Activated CD4-positive, alpha-beta T cell treated with anti-CD3 and anti-CD28 coated beads, Interleukin-2, amount 50 U/mL, for 24 hours (primary cell): ENCODE data around the gene SHISA9.

Experiments
- DNase-seq, 2 donors: peaks; one replicate each; pipeline ENCODE4 v3.0.0-alpha.2; 2020; ENCODE audit warnings: low read depth in 1 of 2, low spot score in 1 of 2

The SHISA9 gene

DNA sequence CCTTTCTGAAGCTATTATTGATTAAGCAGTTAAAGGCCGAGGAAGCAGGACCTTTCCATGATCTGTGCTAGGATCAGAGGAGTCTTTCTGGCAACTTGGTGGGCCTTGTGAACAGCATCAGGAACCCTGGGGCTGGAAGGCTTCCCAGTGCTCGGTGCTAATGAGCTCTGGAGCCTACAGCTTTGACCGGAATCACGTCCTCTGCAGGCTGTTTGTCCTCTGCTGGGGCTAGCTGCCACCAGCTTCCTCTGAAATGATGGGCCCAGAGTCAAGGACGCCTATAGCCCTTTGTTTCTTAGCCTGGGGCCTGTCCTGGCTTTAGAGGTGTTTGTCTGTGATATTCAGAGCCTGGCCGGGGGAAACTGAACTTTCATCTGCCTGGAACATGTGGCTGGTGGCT is 111.6 kb downstream of the SHISA9 start:
- DNase-seq: no peak

DNA sequence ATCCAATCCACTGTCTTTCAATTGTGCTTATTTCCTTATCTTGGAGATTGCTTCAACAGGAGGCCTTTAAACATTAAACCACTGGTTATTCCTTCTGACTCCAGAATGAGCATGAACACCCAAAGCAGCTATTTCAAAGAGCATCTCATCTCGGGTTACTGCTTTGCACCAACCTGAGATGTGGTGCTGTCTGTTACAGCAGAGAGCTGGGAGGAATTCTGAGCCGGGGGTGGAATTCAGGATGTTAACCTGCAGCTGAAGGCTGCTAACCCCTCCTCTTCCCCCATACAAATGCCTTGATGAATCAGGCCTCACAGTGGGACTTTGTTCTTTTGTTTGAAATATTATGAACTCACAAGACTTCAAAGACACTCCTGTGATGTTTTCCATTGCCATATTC is 113.1 kb downstream of the SHISA9 start:
- DNase-seq: no peak

DNA sequence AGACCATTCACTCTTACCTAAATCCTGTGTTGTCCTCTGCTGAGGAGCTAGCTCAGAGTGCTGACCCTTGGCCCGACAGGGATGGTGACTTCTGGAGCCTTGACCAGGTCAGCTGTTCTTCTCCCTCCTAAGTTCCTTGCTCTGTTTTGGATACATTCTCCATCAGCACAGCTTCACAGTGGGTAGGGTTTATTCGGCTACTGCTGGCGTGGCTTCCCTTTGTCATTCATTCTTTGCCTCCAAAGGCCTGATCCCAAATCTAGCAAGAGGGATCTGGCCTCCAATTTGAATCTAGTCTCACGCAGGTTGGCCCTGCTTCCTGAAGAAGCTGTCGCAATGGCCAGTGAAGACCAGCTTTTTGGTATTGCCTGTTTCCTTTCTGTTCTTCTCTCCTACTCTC is 116.6 kb downstream of the SHISA9 start:
- no peak for DNase-seq

DNA sequence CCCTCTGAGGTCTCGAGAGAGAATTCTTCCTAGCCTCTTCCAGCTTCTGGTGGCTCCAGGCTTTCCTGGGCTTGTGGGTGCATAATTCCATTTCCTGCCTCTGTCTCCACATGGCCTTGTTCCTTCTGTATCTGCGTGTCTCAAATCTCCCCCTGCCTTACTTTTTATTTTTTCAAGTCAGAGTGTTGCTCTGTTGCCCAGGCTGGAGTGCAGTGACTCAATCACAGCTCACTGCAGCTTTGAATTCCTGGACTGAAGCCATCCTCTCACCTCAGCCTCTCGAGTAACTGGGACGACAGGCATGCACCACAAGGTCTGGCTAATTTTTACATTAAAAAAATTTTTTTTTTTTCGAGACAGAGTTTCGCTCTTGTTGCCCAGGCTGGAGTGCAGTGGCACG is 120.6 kb downstream of the SHISA9 start:
- DNase-seq: no peak

DNA sequence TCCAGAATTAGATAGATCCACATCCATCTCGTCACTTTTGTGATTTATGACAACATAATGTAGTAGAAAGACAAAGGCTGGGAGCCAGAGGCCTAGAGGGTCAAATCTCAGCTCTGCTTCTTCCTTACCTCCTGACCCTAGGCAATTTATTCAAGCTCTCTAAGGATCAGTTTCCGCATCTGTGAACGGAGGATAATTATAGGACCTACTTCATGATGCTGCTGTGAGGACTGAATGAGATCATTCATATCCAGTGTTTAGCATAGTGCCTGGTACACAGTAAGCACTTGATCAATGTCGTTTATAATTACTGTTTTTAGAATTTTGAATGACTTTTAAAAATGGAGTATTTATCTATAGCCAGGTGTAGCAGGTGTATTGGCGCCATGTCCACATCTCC is 128.4 kb downstream of the SHISA9 start:
- DNase-seq: no peak

DNA sequence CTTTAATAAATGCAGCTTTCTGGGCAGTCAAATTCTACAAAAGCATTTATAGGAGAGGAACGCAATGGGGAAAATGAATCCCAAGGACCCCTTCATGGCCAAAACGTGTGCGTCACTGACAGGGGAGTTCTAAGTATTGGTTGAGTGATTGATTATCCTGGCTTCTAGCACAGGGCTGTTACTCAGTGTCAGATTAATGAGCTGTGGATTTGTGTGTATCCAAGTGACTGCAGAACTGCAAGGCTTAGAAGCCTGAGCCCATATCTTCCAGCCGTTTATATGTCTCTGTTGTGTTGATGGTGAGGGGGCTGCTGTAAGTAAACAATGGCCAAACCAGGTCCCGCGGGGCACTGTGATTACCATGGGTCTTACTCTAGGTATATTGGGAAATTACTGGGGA is 129.4 kb downstream of the SHISA9 start:
- DNase-seq: no peak

DNA sequence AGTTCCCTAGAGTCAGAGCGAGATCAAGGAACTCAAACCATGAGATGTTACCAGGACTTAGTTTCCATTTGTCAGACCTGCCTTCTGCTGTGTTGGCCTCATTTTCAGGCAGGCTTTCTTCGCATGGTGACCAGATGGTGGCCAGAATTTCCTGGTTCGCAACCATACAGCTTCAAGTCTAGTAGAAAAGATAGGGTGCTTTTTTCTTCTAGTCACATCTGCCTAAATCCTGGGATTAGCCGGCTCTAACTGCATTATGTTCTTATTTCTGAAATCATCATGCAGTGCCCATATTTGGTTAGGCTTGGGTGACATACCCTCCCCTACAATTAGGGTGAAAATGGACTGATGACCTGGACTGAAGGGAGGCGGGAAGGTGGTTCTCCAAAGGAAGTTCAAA is 131.5 kb downstream of the SHISA9 start:
- no peak for DNase-seq

DNA sequence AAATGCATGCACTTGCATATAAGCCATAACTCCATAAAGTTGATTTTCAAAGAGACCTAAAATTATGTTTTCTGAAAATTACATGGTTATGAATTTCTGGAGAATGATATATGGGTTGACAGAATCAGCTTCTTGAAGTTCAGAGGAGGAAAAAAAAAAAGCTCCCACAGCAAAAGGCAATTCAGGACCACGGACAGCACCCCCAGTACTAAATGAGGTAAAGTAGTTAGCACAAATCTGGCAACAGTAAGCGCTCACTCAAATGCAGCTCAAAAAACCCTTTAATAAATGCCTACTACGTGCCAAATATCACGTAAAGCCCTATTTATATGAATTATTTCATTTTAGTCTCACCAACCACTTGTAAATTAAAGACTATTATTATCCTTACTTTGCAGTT is 135.2 kb downstream of the SHISA9 start:
- DNase-seq: no peak

DNA sequence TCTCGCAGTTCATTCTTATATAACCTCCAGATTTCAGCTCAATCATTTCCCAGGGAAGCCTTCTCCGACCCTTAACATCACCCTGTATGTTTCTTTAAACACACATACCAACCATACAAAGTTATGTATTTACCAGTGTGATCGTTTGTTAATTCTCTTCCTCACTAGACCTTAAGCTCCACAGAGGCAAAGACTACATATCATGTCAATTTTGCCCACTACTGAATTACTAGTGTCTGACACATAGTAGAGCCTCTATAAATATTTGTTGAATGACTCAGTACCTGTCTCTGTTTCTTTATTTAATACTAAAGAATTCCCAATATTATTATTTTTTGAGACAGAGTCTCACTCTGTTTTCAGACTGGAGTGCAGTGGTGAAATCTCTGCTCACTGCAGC is 137.2 kb downstream of the SHISA9 start:
- no peak for DNase-seq

DNA sequence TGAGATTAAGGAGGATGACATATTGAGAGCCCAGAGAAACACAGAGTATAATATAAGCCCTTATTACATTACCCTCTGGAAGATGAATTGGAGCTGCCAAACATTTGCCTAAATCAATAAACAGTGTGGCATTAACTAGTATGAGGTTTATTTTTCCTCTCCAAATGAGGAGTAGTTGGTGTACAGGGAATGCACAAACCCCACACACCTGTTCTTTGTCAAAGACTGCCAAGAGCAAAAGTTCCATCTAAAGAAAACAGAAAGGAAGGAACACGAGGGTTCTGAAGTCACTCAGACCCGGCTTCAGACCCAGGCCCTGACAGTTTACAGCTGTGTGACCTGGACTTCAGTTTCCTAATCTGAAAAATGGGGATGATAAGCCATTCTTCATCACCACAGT is 138.1 kb downstream of the SHISA9 start:
- no peak for DNase-seq

DNA sequence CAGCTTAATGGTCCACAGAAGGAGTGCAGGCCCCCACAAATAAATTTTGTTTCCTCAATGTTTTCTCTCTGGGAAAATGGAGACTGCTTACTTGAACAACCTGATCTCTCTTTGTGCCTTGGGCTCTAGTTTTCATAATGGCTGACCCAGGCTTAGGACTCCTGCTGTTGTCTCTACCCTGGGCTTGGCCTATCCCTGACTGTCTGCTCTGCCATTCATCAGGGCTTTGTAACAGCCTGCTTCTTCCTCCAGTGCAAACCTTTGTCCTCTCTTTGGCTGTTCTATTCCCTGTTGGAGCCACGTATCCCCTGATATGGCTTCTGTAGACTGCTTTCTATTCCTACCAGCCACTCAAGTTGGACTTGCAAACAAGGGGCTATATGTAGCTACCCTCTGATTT is 139.8 kb downstream of the SHISA9 start:
- no peak for DNase-seq

DNA sequence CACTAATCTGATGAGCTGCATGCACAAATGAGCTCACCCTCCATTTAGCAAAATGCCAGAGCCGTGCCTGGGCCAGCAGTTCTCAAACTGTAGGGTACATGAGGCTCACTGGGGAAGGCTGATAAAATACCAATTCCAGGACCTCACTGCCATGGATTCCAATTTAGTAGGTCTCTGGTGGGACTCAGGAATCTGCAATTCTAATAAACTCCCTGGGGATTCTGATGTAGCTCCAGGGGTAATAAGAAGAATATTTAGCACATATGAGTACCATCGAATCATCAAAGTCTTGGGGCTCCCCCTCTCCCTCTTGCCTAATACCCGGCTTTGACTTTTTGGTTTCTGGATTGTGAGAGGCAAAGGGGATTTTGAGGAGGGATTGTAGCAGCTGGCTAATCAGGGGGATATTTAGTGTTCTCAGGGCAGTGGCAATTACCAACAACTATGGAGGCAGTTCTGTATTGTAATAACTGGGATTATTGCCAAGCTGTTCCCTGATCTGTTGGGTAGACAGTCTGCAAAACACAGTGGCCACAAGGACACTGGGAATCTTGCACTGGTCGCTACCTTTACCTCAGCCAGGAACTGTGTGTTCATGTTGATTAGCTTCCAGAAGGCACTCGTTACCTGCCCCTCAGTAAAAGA is 140.4 kb downstream of the SHISA9 start:
- DNase-seq: no peak

DNA sequence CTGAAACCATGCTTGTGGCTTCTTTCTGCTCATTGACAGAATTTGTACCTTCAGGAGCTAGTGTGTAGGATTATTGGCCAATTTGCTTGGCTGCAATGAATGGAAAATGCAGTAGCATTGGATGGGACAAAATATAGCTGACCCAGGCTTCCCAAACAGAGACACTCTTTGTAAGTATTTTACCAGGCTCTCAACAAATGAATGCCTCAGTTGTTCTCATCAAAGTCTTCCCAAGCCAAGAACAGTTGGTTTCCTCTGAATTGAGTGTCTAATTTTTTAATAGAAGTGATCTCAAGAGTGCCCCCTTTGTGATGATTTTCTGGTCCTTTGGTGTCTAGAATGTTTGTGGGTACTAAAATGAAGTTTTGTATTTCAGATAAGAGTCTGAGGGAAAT is 140.9 kb downstream of the SHISA9 start:
- DNase-seq: no peak

DNA sequence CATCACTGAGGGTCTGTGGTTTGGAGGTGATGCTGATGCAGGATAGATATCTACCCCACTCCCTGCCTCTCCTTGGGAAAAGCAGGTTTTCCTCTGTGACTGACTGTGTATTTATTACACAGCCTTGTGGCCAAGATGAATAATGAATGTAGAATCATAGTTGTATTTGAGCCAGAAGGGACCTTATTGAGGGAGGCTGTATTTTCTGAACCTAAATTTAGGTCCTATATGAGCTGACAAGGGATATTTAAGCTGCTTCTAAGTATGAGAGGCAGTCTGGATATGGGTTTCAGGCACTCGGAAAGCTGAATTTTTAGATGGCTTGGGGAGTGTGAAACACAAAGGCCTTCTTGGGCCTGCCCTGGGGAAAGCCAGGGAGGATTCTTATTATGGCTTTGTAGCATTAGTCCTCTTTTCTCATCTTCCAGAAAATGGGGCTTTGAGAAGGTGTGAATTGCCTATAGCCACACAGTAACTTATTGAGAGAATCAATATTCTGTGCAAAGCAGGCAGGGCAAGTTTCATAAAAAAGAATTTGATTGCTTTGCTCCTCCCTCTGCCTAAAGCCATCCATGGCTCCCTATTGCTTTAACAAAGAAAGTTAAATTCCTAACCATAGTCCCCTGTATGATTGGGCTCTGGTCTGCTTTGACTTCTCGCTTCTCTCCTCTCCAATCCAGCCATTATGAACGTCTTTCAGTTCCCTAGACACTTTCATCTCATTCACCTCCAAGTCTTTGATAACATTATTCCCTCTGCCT is 144.8 kb downstream of the SHISA9 start:
- DNase-seq: no peak

DNA sequence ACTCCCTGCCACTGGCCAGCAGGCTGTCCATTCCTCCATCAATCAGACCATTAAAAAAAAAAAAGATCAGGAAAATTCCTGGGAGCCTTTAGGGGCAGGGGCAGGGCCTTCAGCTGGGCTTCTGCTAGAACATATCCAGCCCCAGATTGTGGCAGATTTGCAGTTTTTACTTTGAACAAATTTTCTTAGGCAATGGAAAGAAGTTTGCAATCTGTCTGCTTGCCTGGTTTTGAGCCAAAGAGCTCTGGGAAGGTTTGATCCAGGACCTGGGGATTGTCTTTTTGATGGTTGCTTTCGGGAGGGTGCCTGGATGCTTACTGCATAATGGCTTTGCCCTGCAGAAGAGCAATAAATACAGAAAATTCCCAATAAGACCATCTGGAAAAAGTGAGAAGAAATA is 145.9 kb downstream of the SHISA9 start:
- DNase-seq: no peak

DNA sequence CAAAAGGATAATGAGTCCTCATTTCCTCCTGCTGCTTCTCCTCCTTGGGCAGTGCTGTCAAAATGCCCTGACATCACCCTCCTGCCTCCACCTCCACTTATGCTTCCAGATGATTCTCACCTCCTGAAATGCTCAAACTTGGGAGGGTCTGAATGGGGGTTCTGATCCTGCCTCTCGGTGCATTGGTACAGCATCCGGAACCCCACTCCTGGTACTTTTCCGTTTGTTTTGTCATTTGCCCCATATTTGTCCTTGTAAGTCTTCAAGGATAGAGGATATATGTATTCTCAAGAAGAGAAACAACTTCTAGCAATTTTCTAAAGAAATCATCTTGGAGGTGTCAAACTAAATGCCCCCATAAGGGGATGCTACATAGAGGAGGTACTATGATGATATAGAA is 148.3 kb downstream of the SHISA9 start:
- DNase-seq: no peak

DNA sequence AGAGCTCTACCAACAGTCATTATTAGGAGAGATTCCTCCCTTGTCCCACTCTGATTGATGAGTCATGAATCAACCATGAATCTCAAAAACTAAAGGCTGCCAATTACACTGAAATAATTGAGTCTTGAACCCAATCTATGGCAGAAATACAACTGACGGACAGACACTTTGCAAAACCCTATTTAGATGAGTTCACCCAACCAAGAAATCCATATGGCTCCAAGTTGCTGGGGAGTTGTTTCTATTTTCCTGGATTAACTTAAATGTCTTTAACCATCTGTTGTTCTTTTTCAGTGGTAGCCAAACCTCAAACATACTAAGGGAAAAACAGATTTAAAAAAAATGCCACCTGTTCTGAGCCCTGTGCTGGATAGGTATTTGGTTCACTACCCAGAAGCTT is 151.0 kb downstream of the SHISA9 start:
- no peak for DNase-seq

DNA sequence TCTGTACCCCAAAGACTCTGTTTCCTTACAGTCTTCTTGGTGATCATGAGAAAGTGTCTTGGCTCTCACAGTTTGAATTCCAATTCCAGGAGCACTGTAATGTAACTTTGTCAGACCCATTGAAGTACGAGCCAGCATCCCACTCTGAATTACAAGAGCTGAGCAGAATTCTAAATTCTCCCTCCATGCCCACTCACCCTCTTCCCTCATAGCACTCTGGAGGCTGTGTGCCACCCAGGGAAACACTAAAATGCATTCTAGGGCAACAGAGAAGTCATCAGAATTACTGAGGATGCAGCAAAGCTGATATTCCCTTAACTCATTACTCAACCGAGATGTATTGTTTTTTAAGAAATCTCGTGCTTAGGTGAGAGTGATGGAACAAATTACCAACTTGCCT is 154.1 kb downstream of the SHISA9 start:
- DNase-seq: no peak

DNA sequence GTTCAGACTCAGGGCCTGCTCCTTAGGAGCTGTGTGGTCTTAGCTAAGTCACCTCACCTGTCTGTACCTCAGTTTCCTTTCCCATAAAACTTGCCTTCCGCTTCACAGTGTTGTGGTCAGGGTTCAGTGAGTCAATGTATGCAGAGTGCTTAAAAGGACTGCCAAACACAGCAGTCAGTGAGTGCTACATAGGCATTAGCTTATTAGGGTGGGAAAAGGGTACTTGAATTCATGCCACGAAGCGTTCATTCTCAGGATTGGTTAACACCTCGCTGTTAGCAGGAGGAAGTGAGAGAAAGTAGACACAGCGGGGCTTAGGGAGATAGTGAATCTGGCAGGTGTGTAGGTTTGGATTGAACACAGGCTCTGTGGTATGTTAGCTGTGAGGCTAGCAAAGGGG is 155.2 kb downstream of the SHISA9 start:
- DNase-seq: no peak

DNA sequence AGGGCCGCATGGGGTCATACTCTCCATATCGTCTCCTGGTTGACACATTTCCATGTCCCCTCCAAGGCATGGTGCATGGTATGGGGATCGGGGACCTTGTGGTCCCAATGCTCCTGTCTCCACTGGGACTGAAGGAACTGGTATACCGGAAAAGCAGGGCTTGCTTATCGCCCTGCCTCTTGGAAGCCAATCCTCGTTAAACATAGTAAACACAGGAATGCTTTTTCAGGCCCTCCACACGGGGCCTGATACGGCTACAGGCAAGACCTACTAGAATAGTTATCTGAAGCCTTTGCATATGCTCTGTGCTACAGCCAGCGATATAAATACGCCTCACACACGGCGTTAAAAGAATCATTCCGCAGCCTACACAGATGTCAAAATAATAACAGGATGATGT is 159.5 kb downstream of the SHISA9 start:
- no peak for DNase-seq

DNA sequence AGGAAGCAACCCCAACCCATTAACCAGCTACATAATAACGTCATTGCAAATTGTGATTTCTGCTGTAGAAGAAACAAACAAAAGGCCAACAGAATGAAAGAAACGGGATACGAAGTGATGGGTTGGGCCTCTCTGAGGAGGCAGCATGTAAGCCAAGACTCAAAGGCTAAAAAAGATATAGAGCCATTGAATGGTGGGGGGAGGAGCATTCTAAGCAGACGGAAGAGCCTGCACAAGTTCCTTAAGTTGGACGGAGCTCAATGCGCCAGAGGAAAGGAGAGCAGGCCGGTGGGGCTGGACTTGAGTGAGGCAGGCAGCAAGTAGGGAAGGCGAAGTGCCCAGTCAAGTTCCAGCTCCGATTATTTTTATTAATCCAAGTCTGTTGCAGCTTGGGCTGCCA is 160.3 kb downstream of the SHISA9 start:
- no peak for DNase-seq

DNA sequence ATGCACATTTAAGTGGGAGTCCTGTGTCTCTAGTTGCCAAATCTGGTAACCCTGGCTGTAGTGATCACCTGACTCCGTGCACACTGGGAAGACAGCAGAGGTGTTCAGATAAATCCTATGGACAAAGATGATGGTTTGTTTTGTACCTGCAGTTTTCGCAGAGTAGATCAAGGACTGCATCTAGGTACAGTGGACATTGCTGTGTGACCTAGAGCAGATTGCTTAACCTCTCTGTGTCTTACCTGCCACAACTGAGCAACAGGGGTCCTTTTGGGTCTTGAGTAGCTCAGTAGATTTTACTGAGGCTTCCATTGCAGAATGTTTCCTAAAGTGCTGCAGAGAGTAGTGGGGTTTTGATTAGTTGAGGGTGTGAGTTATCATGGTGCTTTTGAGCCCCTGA is 160.8 kb downstream of the SHISA9 start:
- DNase-seq: no peak

DNA sequence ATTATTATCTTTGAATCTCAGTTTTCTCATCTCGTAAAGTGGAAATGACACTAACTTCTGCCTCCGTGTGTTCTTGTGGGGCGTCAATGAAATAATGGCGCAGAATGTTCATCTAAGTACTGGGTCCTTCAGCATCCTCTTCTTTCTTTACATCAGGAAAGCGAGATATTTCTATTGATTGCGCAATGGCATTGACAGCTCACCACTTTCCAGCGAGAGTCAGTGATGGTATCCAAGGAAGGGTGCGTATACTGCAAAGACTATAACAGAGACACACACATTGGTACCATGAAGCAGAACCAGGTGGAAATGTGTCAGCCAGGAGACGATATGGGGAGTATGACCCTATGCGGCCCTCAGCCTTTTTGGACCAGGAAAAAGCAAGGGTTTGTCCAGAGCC is 162.1 kb downstream of the SHISA9 start:
- no peak for DNase-seq
